ENCODE measurements around the gene DNAJC28. TPM values are rescaled to one million over a fixed set of nuclear protein-coding genes. Genes with fewer than 3 reads are reported as not detected.
A peak's percentile ranks its signal among the peaks of the same experiment; 100 is the strongest.
"Not testable (repeated sequence)": the region's sequence is repeated elsewhere in the genome, so short reads cannot be mapped to it uniquely, and the experiment has no call there.

The DNAJC28 gene
- total and polyA plus RNA-seq, 2 experiments from 2014 or later = 1.2 to 3.8 TPM

GRCh38 chr21:33449616-33450015, 41.9 kb downstream of the DNAJC28 start:
- peak; percentile 11 for DNase-seq (ENCODE audit: low spot score)
- Histone ChIP-seq H3K27ac (no peak overlapping the region), H3K27me3 (no peaks in the 10 kb centered on the region), H2AFZ (no peak overlapping the region), H3K9me2 (replicated peaks; ENCODE audit: insufficient read depth) (no peaks in the 10 kb centered on the region), H3K4me3 (no peak overlapping the region), H3K9me3 (ENCODE audit: low read depth) (no peaks in the 10 kb centered on the region), H3K4me2 (no peak overlapping the region), H3K36me3 (replicated peaks; ENCODE audit: insufficient read depth, low read depth) (no peaks in the 10 kb centered on the region), H3K4me1 (ENCODE audit: insufficient read depth) (peaks cover 7% of the 10 kb centered on the region), H4K20me1 (ENCODE audit: insufficient read depth, poor library complexity, severe bottlenecking) (no peaks in the 10 kb centered on the region), H3K79me2 (no peaks in the 10 kb centered on the region)
- TF ChIP-seq EZH2 (IDR thresholded peaks at IDR 0.05; ENCODE audit: borderline replicate concordance) (no peak), EZH2phosphoT487 (IDR thresholded peaks at IDR 0.05; ENCODE audit: low read depth, severe bottlenecking, unreplicated experiment) (no peak), CTCF (IDR thresholded peaks at IDR 0.05; ENCODE audit: poor library complexity) (no peak)
- 68% methylated on average over 4 of the region's 4 CpGs for WGBS (ENCODE audit: low lambda C conversion rate, missing lambda C conversion rate)

DNA sequence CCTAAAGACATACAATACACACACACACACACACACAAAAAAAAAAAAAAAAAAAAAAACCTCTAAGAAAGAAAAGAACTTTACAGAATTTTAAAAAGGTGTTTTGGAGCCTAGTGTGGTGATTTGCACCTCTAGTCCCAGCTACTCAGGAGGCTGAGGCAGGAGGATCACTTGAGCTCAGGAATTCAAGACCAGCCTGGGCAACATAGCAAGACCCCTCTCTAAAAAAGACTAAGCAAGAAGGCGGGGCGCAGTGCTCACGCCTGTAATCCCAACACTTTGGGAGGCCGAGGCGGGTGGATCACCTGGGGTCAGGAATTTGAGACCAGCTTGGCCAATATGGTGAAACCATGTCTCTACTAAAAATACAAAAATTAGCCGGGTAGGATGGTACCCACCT, 44.9 kb downstream of the DNAJC28 start:
- H3K4me2 ChIP-seq; H3K9me3 ChIP-seq (ENCODE audit: low read depth); H3K27ac ChIP-seq; H3K4me1 ChIP-seq (ENCODE audit: insufficient read depth); H2AFZ ChIP-seq; H3K36me3 ChIP-seq (replicated peaks; ENCODE audit: insufficient read depth, low read depth); H3K27me3 ChIP-seq; H3K9me2 ChIP-seq (replicated peaks; ENCODE audit: insufficient read depth); H3K4me3 ChIP-seq; DNase-seq (ENCODE audit: low spot score); H3K79me2 ChIP-seq; H4K20me1 ChIP-seq (ENCODE audit: insufficient read depth, poor library complexity, severe bottlenecking): not testable (repeated sequence)
- 96% methylated on average over 6 of the region's 6 CpGs for WGBS (ENCODE audit: low lambda C conversion rate, missing lambda C conversion rate)

DNA sequence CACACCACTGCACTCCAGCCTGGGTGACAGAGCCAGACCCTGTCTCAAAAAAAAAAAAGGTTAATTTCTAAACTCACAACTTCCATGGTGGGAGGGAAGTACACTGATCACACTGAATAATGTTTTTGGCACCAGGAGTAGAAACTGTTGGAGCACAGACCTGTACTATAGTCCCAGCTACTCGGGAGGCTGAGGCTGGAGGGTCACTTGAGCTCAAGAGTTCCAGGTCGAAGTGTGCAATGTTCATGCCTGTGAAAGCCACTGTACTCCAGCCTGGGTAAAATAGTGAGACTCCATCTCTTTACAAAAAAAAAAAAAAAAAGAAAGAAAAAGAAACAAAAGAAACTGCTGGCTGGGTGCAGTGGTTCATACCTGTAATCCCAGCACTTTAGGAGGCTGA, 47.0 kb downstream of the DNAJC28 start:
- Histone ChIP-seq H3K4me3 (no peak overlapping the region), H4K20me1 (ENCODE audit: insufficient read depth, poor library complexity, severe bottlenecking) (no peaks in the 10 kb centered on the region), H2AFZ (no peak overlapping the region), H3K4me2 (no peak overlapping the region), H3K4me1 (ENCODE audit: insufficient read depth) (no peaks in the 10 kb centered on the region), H3K36me3 (replicated peaks; ENCODE audit: insufficient read depth, low read depth) (no peaks in the 10 kb centered on the region), H3K27me3 (no peaks in the 10 kb centered on the region), H3K9me3 (ENCODE audit: low read depth) (no peaks in the 10 kb centered on the region), H3K27ac (no peak overlapping the region), H3K9me2 (replicated peaks; ENCODE audit: insufficient read depth) (no peaks in the 10 kb centered on the region), H3K79me2 (no peaks in the 10 kb centered on the region)
- WGBS (ENCODE audit: low lambda C conversion rate, missing lambda C conversion rate) = 50% methylated on average over 2 of the region's 2 CpGs
- no peak for DNase-seq (ENCODE audit: low spot score)
- TF ChIP-seq EZH2 (IDR thresholded peaks at IDR 0.05; ENCODE audit: borderline replicate concordance) (no peak), EZH2phosphoT487 (IDR thresholded peaks at IDR 0.05; ENCODE audit: low read depth, severe bottlenecking, unreplicated experiment) (no peak), CTCF (IDR thresholded peaks at IDR 0.05; ENCODE audit: poor library complexity) (no peak)

DNA sequence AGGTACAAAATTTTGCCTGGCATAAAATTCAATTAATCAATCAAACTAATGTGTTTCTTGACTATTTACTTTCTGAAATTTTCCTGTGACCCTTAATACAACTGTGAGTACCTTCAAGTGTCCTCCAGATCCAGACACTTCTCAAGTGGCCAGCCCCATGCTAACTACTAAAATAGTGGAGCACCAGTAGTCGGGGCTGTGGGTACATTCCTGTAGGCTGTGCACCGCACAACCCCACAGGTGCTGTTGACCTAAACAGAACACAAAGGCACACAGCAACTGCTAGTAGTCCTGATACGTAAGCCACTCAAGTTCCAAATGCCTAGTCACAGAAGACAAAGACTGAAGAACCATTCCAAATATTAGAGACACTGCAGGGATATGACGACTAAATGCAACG, 48.3 kb downstream of the DNAJC28 start:
- Histone ChIP-seq H3K79me2 (no peaks in the 10 kb centered on the region), H2AFZ (no peak overlapping the region), H3K27ac (no peak overlapping the region), H3K4me2 (no peak overlapping the region), H3K4me1 (ENCODE audit: insufficient read depth) (no peaks in the 10 kb centered on the region), H3K36me3 (replicated peaks; ENCODE audit: insufficient read depth, low read depth) (no peaks in the 10 kb centered on the region), H3K4me3 (no peak overlapping the region), H3K9me2 (replicated peaks; ENCODE audit: insufficient read depth) (no peaks in the 10 kb centered on the region), H3K27me3 (no peaks in the 10 kb centered on the region), H3K9me3 (ENCODE audit: low read depth) (no peaks in the 10 kb centered on the region), H4K20me1 (ENCODE audit: insufficient read depth, poor library complexity, severe bottlenecking) (no peaks in the 10 kb centered on the region)
- no peak for DNase-seq (ENCODE audit: low spot score)
- no peak for TF ChIP-seq CTCF (IDR thresholded peaks at IDR 0.05; ENCODE audit: poor library complexity)
- TF ChIP-seq EZH2phosphoT487 (IDR thresholded peaks at IDR 0.05; ENCODE audit: low read depth, severe bottlenecking, unreplicated experiment) = no peak
- 79% methylated on average over 5 of the region's 5 CpGs for WGBS (ENCODE audit: low lambda C conversion rate, missing lambda C conversion rate)

All from hepatocyte (in vitro differentiated cells).